Caco-2 (cell line): Measurements from ENCODE around the gene UBA1. TPM values are rescaled to one million over a fixed set of nuclear protein-coding genes. Genes with fewer than 3 reads are reported as not detected.
A peak's percentile ranks its signal among the peaks of the same experiment; 100 is the strongest.

ENCODE experiments used
- BruUV-seq: library from RNA; stranded (reverse); fragments of 400-500 nt; replicated peaks from 2 replicates; lab custom pipeline; 2021; lab: Mats Ljungman, UMichigan
- CTCF ChIA-PET: fragments of 300-600 bp; sonication (Branson Sonifier 250); formaldehyde crosslinking; loops from one replicate; lab custom pipeline; 2022; ENCODE audit warnings: antibody characterized with exemption; lab: Charles Lee
- POLR2A ChIA-PET: fragments of 300-600 bp; sonication (Branson Sonifier 250); formaldehyde crosslinking; loops from one replicate; lab custom pipeline; 2022; ENCODE audit warnings: antibody characterized with exemption; lab: Charles Lee
- DNase-seq, 2 experiments: peaks; one replicate each; pipeline versions ENCODE4 v3.0.0 to v3.0.0-alpha.2; 2020 to 2022
- H3K27me3 ChIP-seq: replicated peaks from 2 replicates; pipeline ENCODE4 v1.6.0; 2011; ENCODE audit warnings: low read length; ENCODE audit not compliant: control insufficient read depth, insufficient read depth
- H3K36me3 ChIP-seq: 2 replicates; pipeline ENCODE4 v1.5.1; 2011; ENCODE audit warnings: low read length; ENCODE audit not compliant: control insufficient read depth, insufficient read depth
- H3K4me1 ChIP-seq: fragments of 250-450 bp; sonication (Bioruptor Pico); 2 replicates; pipeline ENCODE4 v1.5.1; 2020; ENCODE audit warnings: mild to moderate bottlenecking
- H3K4me3 ChIP-seq: 2 replicates; pipeline ENCODE4 v1.5.1; 2011; ENCODE audit warnings: low read depth, mild to moderate bottlenecking, control low read depth, low read length
- H3K9me3 ChIP-seq: fragments of 250-450 bp; sonication (Bioruptor Pico); 2 replicates; pipeline ENCODE4 v1.5.1; 2020; ENCODE audit warnings: mild to moderate bottlenecking, moderate library complexity
- H3K27ac Mint-ChIP-seq: one replicate; pipeline ENCODE4 v1.8.0; 2022; ENCODE audit warnings: mixed read lengths; ENCODE audit not compliant: unreplicated experiment
- H3K27me3 Mint-ChIP-seq: one replicate; pipeline ENCODE4 v1.8.0; 2022; ENCODE audit warnings: mixed read lengths; ENCODE audit not compliant: insufficient read depth, unreplicated experiment
- H3K36me3 Mint-ChIP-seq: one replicate; pipeline ENCODE4 v1.8.0; 2022; ENCODE audit warnings: mild to moderate bottlenecking, mixed read lengths; ENCODE audit not compliant: insufficient read depth, unreplicated experiment
- H3K4me1 Mint-ChIP-seq: one replicate; pipeline ENCODE4 v1.8.0; 2022; ENCODE audit warnings: low read depth, mixed read lengths; ENCODE audit not compliant: unreplicated experiment
- H3K4me3 Mint-ChIP-seq: one replicate; pipeline ENCODE4 v1.8.0; 2022; ENCODE audit warnings: mild to moderate bottlenecking, moderate library complexity, mixed read lengths; ENCODE audit not compliant: unreplicated experiment
- H3K9me3 Mint-ChIP-seq: one replicate; pipeline ENCODE4 v1.8.0; 2022; ENCODE audit warnings: mixed read lengths; ENCODE audit not compliant: unreplicated experiment
- intact Hi-C: fragments of 100-400 bp; cut with micrococcal nuclease; formaldehyde crosslinking; loops from one replicate; pipeline ENCODE4 v1.10.0; 2022; ENCODE audit not compliant: unreplicated experiment
- total RNA-seq: library from RNA; stranded (reverse); gene quantifications from 2 replicates; pipeline ENCODE4 v1.2.3, GENCODE V29; 2022
- TF ChIP-seq, protein P1 (sequence below), 2 experiments: fragments of 200-600 bp in 1 of 2; IDR thresholded peaks; 1 replicate in 1 of 2; 2 replicates in 1 of 2; pipeline versions ENCODE4 v1.5.1 to v1.8.0; 2011 to 2022; ENCODE audit warnings: antibody characterized with exemption in 1 of 2, control low read depth in 1 of 2, inconsistent platforms in 1 of 2, low read depth in 1 of 2, low read length in 1 of 2, mild to moderate bottlenecking in 1 of 2, moderate library complexity in 1 of 2; ENCODE audit not compliant: insufficient read depth in 1 of 2, severe bottlenecking in 1 of 2, unreplicated experiment in 1 of 2

The UBA1 gene
- total RNA-seq, 1 experiment from 2014 or later = 156 TPM

DNA sequence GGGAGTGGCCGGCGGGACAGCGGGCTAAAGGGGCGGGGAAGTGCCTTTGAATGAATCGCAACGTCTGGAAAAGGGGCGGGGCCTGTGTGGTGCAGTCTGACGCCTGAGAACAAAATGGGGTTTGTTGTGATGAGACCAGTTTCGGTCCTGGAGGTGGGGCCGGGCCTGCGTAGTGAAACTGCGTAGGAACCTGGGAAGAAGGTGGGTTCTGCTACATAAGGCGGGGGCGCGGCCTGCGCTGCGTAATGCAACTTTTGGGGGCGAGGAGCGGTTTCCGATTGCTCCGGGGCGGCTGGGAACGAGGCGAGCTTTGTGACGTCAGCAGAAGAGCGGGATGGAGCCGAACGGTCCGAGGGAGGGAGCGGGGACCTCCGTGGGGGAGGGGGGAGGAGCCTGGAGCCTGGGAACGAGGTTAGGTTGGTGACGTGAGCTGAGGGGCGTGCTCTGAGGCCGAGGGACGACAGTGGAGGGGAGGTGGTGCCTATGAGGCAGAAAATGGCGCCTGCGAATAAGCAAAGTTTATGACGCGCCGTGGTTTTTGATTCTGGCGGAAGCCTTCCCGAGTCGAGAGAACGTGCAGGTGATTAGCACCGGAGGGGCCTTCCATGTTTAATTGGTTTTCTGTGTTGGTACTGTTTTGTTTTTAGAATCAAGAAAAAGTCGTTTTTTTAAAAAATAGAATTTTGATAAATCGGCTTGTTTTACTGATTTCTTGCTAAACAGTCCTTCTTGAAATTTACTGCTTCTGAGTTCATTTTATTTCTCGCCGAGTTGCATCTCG is 39.9 kb downstream of the UBA1 start:
- no peaks in the 10 kb centered on the region for H3K9me3 Mint-ChIP-seq
- H3K27ac Mint-ChIP-seq = peak overlapping the region; percentile 99
- Histone ChIP-seq H3K27me3 (no peaks in the 10 kb centered on the region), H3K4me1 (no peaks in the 10 kb centered on the region), H3K9me3 (no peaks in the 10 kb centered on the region), H3K4me3 (peak overlapping the region; percentile 73), H3K36me3 (no peaks in the 10 kb centered on the region; the same call in 1 of the 2 replicates)
- H3K36me3 Mint-ChIP-seq = peaks cover 33% of the 10 kb centered on the region
- peaks cover 14% of the 10 kb centered on the region for H3K4me1 Mint-ChIP-seq
- no TSS peak for BruUV-seq
- CTCF ChIA-PET = interaction anchor here (1.1 kb wide), 1 partner anchor 79 kb away, joined by 7 read pairs; no protein-coding TSS in a partner anchor
- TF ChIP-seq, protein P1, sequence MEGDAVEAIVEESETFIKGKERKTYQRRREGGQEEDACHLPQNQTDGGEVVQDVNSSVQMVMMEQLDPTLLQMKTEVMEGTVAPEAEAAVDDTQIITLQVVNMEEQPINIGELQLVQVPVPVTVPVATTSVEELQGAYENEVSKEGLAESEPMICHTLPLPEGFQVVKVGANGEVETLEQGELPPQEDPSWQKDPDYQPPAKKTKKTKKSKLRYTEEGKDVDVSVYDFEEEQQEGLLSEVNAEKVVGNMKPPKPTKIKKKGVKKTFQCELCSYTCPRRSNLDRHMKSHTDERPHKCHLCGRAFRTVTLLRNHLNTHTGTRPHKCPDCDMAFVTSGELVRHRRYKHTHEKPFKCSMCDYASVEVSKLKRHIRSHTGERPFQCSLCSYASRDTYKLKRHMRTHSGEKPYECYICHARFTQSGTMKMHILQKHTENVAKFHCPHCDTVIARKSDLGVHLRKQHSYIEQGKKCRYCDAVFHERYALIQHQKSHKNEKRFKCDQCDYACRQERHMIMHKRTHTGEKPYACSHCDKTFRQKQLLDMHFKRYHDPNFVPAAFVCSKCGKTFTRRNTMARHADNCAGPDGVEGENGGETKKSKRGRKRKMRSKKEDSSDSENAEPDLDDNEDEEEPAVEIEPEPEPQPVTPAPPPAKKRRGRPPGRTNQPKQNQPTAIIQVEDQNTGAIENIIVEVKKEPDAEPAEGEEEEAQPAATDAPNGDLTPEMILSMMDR (IDR thresholded peaks at IDR 0.05; ENCODE audit: insufficient read depth in 1 of 2, low read depth in 1 of 2, low read length in 1 of 2, severe bottlenecking in 1 of 2, unreplicated experiment in 1 of 2) = no peak
- DNase-seq = peak; percentile 93 to 96
- intact Hi-C loops = loop anchor here (1.0 to 2.0 kb wide), 2 partner anchors 15 to 79 kb away; partner anchors contain the start of gene CDK16
- POLR2A ChIA-PET = interaction anchor here (0.5 to 1.5 kb wide), 12 partner anchors 15 to 322 kb away, joined by 3 to 35 read pairs (median 5); partner anchors contain the start of genes CDK16, NDUFB11 and RBM10
- peak overlapping the region; percentile 88 for H3K4me3 Mint-ChIP-seq
- H3K27me3 Mint-ChIP-seq = no peaks in the 10 kb centered on the region

DNA sequence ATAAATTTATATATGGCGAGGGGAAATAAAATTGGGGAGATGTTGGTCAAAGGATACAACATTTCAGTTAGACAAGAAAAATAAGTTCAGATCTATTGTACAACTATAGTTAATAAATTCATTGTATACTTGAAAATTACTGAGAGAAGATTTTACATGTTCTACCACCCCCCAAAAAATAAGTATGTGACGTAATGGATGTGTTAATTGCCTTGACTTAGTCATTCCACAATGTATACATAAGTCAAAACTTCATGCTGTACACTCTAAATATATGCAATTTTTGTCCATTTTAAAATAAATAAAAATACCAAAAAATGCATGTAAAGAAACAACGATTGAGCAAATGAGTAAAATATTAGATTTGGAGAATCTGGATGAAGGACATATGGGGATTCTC is 41.0 kb downstream of the UBA1 start:
- ChIA-PET POLR2A (no interaction called here), CTCF (no interaction called here)
- DNase-seq = no peak
- BruUV-seq = no TSS peak
- Mint-ChIP-seq H3K4me3 (no peak overlapping the region), H3K27ac (peak overlapping the region; percentile 99), H3K4me1 (peaks cover 14% of the 10 kb centered on the region), H3K36me3 (peaks cover 31% of the 10 kb centered on the region), H3K27me3 (no peaks in the 10 kb centered on the region), H3K9me3 (no peaks in the 10 kb centered on the region)
- intact Hi-C loops = no loop called here
- H3K4me1 ChIP-seq = no peaks in the 10 kb centered on the region
- TF ChIP-seq, protein P1 (IDR thresholded peaks at IDR 0.05; ENCODE audit: insufficient read depth in 1 of 2, low read depth in 1 of 2, low read length in 1 of 2, severe bottlenecking in 1 of 2, unreplicated experiment in 1 of 2) = no peak
- no peaks in the 10 kb centered on the region for H3K27me3 ChIP-seq
- no peaks in the 10 kb centered on the region for H3K36me3 ChIP-seq
- no peak overlapping the region; the same call in 1 of the 2 replicates for H3K4me3 ChIP-seq
- no peaks in the 10 kb centered on the region for H3K9me3 ChIP-seq

DNA sequence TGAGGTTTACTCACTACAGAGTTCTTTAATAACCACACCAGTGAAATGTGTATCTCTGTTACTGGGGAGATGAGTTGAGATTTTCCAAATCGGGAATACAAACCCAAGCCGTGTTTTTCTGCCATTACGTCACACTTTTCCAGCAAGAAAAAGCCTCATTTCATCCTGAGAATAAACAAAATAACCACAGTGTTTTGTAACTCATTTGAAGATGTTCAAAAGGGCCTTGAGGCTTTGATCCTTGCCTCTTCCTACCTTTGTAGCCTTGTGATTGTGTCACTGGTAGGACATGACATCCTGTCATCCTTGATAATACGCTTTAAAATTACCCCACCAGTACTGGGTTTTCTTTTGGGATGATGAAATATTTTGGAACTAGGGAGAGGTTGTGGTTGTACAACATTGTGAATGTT is 42.1 kb downstream of the UBA1 start:
- Mint-ChIP-seq H3K27me3 (no peaks in the 10 kb centered on the region), H3K36me3 (peaks cover 28% of the 10 kb centered on the region), H3K9me3 (no peaks in the 10 kb centered on the region), H3K4me1 (peaks cover 7% of the 10 kb centered on the region), H3K27ac (no peak overlapping the region), H3K4me3 (no peak overlapping the region)
- no peaks in the 10 kb centered on the region for H3K9me3 ChIP-seq
- no TSS peak for BruUV-seq
- intact Hi-C loops = no loop called here
- ChIA-PET POLR2A (no interaction called here), CTCF (no interaction called here)
- H3K27me3 ChIP-seq = no peaks in the 10 kb centered on the region
- DNase-seq = no peak
- TF ChIP-seq, protein P1 (IDR thresholded peaks at IDR 0.05; ENCODE audit: insufficient read depth in 1 of 2, low read depth in 1 of 2, low read length in 1 of 2, severe bottlenecking in 1 of 2, unreplicated experiment in 1 of 2) = no peak
- no peaks in the 10 kb centered on the region; the same call in 1 of the 2 replicates for H3K36me3 ChIP-seq
- H3K4me1 ChIP-seq = no peaks in the 10 kb centered on the region
- H3K4me3 ChIP-seq = no peak overlapping the region
